Breast epithelium (tissue), 3 donors: Measurements from ENCODE around the gene EWSR1. TPM values are rescaled to one million over a fixed set of nuclear protein-coding genes. Genes with fewer than 3 reads are reported as not detected.

Source experiments
- total RNA-seq, 3 donors: library from RNA; depleted of rRNA; stranded (reverse); fragments of >200 nt; gene quantifications; one replicate each; pipeline ENCODE4 v1.1.0, GENCODE V29; 2016

EWSR1 gene
- total RNA-seq, 3 donors from 2014 or later = 165 to 224 (median 220) TPM

Other genes starting within 250 kb of the EWSR1 start
- gene C22orf31, start 206.4 kb upstream of the EWSR1 start, total RNA-seq = under 1 TPM in 1 of 3 donors, not detected in 2; 0.73 TPM
- gene KREMEN1, start 195.2 kb upstream of the EWSR1 start, total RNA-seq = 10 to 100 TPM in 2 of 3 donors, 1 to 10 TPM in 1; 9.5 to 13.6 (median 13.5) TPM
- gene EMID1, start 62.4 kb upstream of the EWSR1 start, total RNA-seq = 1 to 10 TPM; 1.1 to 4.6 (median 2.3) TPM
- gene RHBDD3, start 287 bp upstream of the EWSR1 start, total RNA-seq = 10 to 100 TPM; 16.2 to 31.8 (median 28.2) TPM
- 10 to 100 TPM; 12.2 to 19.3 (median 15.7) TPM for gene GAS2L1, start 38.4 kb downstream of the EWSR1 start, total RNA-seq
- 1 to 10 TPM; 2.7 to 4.7 (median 4.3) TPM for gene RASL10A, start 47.4 kb downstream of the EWSR1 start, total RNA-seq
- gene AP1B1, start 120.3 kb downstream of the EWSR1 start, total RNA-seq = 10 to 100 TPM; 55.7 to 58.7 (median 58.2) TPM
- not detected for gene RFPL1, start 170.3 kb downstream of the EWSR1 start, total RNA-seq
- gene NEFH, start 211.9 kb downstream of the EWSR1 start, total RNA-seq = under 1 TPM; 0.29 to 0.33 (median 0.32) TPM